Inflammatory macrophage treated with lipopolysaccharide for 4 hours (primary cell): ENCODE measurements around the gene MOCS3.
A peak's percentile ranks its signal among the peaks of the same experiment; 100 is the strongest.

Experiments used
- DNase-seq: peaks from one replicate; pipeline ENCODE4 v3.0.0-alpha.2; 2020

MOCS3 gene, protein sequence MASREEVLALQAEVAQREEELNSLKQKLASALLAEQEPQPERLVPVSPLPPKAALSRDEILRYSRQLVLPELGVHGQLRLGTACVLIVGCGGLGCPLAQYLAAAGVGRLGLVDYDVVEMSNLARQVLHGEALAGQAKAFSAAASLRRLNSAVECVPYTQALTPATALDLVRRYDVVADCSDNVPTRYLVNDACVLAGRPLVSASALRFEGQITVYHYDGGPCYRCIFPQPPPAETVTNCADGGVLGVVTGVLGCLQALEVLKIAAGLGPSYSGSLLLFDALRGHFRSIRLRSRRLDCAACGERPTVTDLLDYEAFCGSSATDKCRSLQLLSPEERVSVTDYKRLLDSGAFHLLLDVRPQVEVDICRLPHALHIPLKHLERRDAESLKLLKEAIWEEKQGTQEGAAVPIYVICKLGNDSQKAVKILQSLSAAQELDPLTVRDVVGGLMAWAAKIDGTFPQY

GRCh38 chr20:50958615-50959542 lies at the start of gene MOCS3:
Gene MOCS3 (plus strand): TSS chr20:50958818. CDS start chr20:50958843, 25 bp downstream.
- DNase-seq, result peak; percentile 99

GRCh38 chr20:50909413-50909812 lies 49.2 kb upstream of the MOCS3 start:
- no peak for DNase-seq

- DNase-seq, result no peak
These were observed 47.6 kb upstream of the MOCS3 start for GRCh38 chr20:50911030-50911429.

DNA sequence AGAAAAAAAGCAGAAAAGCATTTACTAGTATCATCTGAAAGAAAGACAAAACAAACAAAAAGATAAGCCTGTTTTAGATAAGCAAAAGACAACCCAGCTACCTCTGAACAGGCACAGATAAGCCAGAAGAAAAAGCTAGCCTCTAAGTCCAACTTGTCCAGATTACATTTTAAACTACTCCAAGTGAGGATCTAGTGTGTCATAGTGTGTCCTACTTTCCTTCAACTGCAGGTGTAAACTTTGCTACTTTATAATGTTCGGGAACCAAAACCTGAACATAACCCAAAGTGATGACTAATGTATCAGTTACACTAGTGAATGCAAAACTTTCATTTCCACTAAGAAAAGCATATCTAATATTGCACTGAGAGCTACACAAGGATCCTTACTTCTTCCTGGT lies 46.9 kb upstream of the MOCS3 start:
- no peak for DNase-seq

DNA sequence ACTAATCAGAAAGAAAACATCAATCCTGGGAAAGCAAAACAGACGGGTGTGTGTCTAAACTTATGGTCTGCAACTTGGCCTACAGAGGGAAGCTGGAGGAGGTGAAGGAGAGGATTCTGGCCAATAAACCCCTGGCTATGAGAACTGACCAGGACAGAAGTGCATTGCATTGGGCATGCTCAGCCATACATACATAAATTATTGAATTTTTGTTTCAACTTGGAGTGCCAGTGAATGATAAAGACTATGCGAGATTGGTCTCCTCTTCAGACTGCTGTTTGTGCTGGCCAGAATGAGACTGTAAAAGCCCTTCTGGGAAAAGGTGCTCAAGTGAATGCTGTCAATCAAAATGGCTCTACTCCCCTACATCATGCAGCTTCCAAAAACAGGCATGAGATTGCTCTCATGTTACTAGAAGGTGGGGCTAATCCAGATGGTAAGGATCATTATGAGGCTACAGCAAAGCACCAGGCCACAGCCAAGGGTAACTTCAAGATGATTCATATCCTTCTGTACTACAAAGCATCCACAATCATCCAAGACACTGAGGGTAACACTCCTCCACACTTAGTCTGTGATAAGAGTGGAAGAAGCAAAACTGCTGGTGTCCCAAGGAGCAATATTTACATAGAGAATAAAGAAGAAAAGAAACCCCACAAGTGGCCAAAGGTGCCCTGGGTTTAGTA lies 44.8 kb upstream of the MOCS3 start:
- DNase-seq, result no peak

DNA sequence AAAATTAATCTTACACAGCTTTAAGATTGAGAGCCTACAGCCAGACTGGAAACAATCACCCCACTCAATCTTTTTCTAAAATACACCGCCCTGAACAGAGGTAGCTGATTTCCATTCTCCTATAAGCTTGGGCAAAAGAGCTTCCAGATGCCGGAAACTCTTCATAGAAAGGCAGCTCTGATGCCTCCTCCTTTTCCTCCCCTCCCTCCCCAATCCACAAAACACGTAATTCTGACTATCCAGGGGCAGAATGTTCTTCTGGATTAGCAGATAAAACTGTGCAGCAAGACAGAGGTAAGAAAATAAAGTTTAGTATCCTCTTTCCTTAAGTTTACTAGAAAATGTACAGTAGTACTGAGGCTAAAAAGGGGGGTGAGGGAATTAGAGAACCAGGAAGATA lies 43.2 kb upstream of the MOCS3 start:
- no peak for DNase-seq

- DNase-seq, result no peak
These were observed 42.4 kb upstream of the MOCS3 start for GRCh38 chr20:50916257-50916656.

GRCh38 chr20:50916934-50917333 lies 41.7 kb upstream of the MOCS3 start:
- no peak for DNase-seq

- DNase-seq, result no peak
These were observed 40.2 kb upstream of the MOCS3 start for GRCh38 chr20:50918403-50918802.

- DNase-seq, result no peak
These were observed 39.1 kb upstream of the MOCS3 start for GRCh38 chr20:50919567-50919966.

DNA sequence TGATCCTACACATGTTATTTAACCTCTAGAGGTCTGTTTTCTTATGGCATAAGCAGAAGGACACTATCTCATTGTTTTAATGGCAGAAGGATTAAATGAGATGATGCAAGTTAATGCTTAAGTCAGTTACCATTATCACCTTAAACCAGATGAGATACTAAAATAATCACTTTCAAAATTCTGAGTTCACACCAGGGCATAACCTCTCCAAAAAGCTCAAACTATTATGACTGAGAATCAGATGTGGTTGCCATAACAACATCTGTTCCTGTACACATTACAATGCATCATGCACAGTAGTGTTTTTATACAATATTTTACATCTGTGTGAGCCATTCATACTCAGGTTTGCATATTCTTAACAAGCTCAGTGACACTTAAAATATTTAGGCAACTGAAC lies 37.6 kb upstream of the MOCS3 start:
- DNase-seq, result no peak

DNA sequence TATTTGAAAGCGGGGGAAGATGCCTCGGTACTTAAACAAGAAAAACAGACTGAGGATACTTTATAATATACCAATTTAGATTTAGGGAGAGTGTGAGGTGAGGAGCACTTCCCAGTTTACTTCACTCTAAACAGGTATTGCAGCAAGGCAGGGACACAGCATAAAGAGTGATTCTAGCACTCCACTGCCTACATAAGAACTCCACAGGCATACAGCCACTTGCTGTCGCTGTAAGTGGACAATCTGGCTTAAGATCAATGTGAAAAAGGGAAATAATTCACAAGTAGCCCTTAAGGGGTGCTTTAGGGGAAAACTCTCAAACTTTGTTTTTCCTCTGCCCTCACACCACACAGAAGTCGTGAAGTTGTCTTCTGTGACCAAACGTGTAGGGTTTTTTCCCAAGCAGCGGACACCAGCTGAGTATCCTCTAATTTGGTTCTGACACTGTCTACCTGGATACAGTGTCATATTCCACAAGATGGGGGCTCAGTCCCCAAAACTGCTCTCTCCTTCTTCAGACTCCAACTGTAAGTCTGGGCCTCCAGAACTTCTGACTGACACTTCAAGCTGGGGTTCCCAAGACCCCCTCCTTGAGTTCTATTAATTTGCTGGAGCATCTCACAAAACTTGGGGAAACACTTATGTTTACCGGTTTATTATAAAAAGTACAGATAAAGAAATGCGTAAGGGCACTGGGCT lies 36.7 kb upstream of the MOCS3 start:
- DNase-seq, result no peak

DNA sequence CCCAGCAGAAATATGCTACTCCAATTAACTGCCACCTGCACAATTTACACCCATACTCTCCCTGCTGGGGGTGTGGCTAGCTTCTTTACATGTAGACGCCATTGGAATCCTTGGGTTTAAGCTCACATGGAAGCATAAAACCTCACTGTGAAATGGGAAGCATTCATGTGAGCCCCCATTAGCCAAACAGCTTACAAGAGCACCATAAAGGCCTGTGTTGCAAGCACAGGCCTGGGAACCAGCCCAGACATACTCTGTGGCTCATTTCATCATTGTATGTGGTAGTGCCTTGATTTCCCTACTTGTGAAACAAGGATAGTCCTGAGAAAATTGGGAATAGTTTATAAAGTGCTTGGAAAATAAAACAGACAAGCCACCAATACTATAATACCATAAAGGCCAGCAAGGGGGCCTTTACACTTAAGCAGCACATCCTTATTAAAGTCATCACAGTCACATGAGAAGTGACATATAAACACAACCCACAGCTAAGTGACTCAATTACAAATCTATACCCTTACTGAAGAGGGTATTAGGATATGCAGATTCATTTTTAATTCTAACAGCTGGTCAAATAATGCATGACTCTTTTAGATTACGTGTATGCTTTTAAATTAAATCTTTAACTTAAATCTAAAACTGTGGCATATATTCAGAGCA lies 34.2 kb upstream of the MOCS3 start:
- DNase-seq, result peak; percentile 53

GRCh38 chr20:50926530-50926929 lies 32.1 kb upstream of the MOCS3 start:
- DNase-seq, result peak; percentile 62

DNA sequence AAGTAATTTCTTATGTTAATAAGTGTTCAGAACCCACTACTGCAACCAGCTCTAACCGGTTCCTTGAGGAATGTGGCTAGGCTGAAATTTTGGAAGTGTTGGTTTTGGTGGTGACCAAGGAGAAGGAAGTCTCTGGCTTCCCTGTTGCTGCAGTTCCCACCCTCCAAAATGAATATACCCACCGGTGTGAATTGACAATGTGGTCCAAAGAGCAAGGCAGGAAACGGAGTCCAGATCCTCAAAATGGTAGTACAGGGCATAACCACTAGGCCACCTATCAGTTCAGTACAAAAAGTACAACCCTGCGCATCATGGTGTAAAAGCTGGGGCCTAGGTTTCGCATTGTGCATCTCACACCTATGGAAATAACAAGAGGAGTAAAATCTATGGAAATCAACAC lies 30.1 kb upstream of the MOCS3 start:
- no peak for DNase-seq

DNA sequence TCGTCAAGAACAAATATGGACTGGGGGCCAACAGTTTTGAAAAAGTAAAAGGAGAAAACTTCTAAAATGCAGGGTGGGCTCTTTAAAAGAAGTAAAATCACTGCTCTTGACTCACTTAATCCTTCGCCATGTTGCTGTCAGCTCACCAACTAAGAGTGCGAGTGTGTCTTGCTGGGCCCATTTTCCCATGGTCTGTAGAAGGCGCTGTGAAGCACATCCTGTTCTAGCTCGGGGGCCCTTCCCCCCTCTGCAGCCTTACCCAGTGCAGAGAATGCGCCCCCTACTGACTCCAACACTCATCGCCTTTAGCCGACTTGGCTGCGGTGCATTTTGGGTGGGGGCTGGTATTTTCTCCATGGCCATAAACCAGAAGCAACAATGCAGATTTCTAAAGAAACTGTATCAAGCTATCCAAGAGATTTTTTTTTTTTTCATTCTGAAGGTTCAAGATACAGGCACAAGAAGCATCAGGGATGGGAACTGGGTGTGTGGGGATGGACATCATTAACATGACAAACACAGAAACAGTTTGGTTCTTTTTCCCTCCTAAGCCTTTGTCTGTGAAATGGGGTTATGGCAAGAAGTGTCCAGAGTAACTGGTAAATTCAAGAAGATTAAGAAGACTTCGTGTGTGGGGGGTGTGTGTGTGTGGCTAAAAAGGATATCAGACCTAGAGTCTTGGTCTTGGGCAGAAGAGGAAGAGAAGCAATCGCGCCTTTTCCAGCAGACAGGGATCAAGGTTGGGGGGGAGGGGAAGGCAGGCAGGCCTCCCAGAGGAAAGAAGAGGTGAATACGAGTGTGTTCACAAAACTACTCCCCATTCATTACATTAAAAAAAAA lies 29.1 kb upstream of the MOCS3 start:
- peak; percentile 94 for DNase-seq

- DNase-seq, result no peak
These were observed 28.3 kb upstream of the MOCS3 start for GRCh38 chr20:50930139-50930975.

- DNase-seq, result peak; percentile 45
These were observed 27.7 kb upstream of the MOCS3 start for GRCh38 chr20:50930976-50931305.

- peak; percentile 90 for DNase-seq
These were observed 27.2 kb upstream of the MOCS3 start, which contains the start of gene ADNP for GRCh38 chr20:50931306-50932015. Gene ADNP (minus strand): TSS chr20:50931437. CDS start chr20:50903996, 27,441 bp downstream.
